T-helper 1 cell treated with Interleukin-12 subunit alpha and Interleukin-12 subunit beta and Interleukin-4 antibody, amounts not matched to agents 30 μg/mL and 1 μg/mL, for 36 hours (primary cell): ENCODE results near the gene KIF1A.

ENCODE experiments used
- H3K27ac Mint-ChIP-seq: one replicate; pipeline ENCODE4 v1.8.0; 2021; ENCODE audit warnings: mild to moderate bottlenecking, mixed read lengths
- H3K27me3 Mint-ChIP-seq: one replicate; pipeline ENCODE4 v1.8.0; 2021; ENCODE audit warnings: low read depth, mixed read lengths
- H3K36me3 Mint-ChIP-seq: one replicate; pipeline ENCODE4 v1.8.0; 2021; ENCODE audit warnings: low read depth, mixed read lengths
- H3K4me1 Mint-ChIP-seq: one replicate; pipeline ENCODE4 v1.8.0; 2021; ENCODE audit warnings: low read depth, mixed read lengths
- H3K4me3 Mint-ChIP-seq: one replicate; pipeline ENCODE4 v1.8.0; 2021; ENCODE audit warnings: mild to moderate bottlenecking, moderate library complexity, mixed read lengths
- H3K9me3 Mint-ChIP-seq: one replicate; pipeline ENCODE4 v1.8.0; 2021; ENCODE audit warnings: mixed read lengths

Gene KIF1A

DNA sequence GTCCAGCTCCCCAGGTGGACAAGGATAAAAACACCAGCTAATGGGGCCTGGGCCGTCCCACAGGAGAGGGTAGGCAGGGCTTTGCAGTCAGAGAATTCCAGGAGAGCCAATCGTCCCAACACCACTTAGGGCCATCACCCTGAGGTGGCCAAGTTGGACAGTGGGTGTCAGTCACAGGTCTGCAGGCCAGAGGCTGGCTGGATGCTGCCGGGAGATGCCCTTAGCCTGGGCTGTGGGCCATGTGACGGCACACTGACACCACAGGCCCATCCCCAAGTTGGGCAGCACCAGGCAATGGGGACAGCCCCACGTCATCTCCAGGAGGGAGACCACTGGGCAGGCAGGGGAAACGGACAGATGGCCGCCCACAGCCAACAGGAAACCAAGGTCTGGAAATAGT lies 53.9 kb downstream of the KIF1A start:
- H3K9me3 Mint-ChIP-seq = no peaks in the 10 kb centered on the region
- no peak overlapping the region for H3K27ac Mint-ChIP-seq
- no peaks in the 10 kb centered on the region for H3K4me1 Mint-ChIP-seq
- no peaks in the 10 kb centered on the region for H3K36me3 Mint-ChIP-seq
- H3K27me3 Mint-ChIP-seq = no peaks in the 10 kb centered on the region
- H3K4me3 Mint-ChIP-seq = no peak overlapping the region

DNA sequence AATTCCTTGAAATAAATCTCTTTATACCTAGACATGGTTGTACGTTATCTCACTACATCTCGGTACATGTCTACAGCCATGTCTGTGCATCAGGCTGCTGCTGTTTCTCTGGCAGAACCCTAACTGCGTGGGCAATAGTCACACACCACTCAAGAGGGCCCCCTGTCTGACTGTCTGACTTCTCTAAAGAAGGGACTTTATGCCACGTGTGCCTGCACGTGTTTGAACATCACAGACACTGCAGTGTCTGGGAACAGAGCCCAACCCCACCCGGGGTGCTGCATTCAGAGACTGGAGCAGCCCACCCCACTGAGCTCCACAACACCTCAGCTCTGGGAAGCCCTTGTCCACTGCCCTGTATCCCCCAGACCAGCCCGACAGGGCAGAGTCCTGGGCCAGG lies 55.0 kb downstream of the KIF1A start:
- Mint-ChIP-seq H3K27me3 (no peaks in the 10 kb centered on the region), H3K9me3 (no peaks in the 10 kb centered on the region), H3K27ac (no peak overlapping the region), H3K4me1 (no peaks in the 10 kb centered on the region), H3K4me3 (no peak overlapping the region), H3K36me3 (no peaks in the 10 kb centered on the region)

DNA sequence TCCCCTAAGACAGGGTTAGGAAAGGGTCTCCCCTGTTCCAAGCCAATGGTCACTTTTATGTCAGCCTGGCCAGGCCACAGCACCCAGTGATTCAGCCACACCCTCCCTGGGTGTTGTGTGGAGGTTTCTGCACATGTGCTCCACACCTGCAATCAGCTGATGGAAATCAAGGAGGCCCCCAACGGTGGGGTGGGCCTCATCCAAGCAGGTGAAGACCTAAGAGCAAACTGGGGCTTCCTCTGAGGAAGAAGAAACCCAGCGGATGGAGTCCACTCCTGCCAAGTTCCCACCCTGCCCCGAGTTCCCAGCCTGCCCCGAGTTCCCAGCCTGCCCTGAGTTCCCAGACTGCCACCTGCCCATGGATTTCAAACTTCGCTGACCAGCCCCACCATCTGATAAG lies 55.4 kb downstream of the KIF1A start:
- no peak overlapping the region for H3K4me3 Mint-ChIP-seq
- H3K4me1 Mint-ChIP-seq = no peaks in the 10 kb centered on the region
- no peak overlapping the region for H3K27ac Mint-ChIP-seq
- H3K9me3 Mint-ChIP-seq = no peaks in the 10 kb centered on the region
- H3K27me3 Mint-ChIP-seq = no peaks in the 10 kb centered on the region
- no peaks in the 10 kb centered on the region for H3K36me3 Mint-ChIP-seq

DNA sequence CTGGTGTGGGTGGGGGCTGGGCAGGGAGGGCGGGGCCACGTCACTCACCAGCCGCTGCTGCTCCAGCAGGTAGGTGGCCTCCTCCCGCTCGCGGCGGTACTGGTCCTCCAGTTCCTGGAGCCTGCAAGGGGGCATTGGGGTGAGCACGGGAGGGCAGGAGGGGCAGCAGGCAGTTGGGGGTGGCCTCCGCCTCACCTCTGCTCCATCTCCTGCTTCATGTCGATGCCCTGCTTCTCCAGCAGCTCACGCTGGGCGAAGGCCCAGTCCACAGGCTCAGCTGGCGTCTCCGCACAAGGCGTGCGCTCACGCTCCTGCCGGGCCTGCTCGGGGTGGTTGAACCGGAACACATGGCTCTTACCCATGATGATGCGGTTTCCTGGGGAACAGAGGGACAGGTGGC lies 57.0 kb downstream of the KIF1A start:
- Mint-ChIP-seq H3K4me1 (no peaks in the 10 kb centered on the region), H3K27ac (no peak overlapping the region), H3K9me3 (no peaks in the 10 kb centered on the region), H3K36me3 (no peaks in the 10 kb centered on the region), H3K27me3 (no peaks in the 10 kb centered on the region), H3K4me3 (no peak overlapping the region)

DNA sequence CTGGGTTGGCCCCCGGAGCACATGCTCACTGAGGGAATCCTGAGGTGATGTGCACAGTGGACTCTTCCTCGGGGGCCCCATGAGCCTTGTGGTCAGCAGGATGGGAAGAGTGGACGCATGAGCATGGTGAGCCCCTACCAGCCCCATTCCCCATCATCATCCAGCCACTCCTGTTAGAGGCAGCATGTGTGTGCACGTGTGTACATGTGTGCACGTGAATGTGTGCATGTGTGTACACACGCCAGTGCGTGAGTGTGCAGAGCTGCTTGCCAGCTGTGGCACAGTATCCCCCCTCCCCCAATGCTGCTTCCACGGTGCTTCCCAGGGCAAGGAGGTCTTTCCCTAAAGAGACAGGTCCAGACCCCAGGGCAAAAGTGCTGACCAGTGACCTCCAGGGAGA lies 57.8 kb downstream of the KIF1A start:
- Mint-ChIP-seq H3K4me1 (no peaks in the 10 kb centered on the region), H3K27me3 (no peaks in the 10 kb centered on the region), H3K9me3 (no peaks in the 10 kb centered on the region), H3K36me3 (no peaks in the 10 kb centered on the region), H3K27ac (no peak overlapping the region), H3K4me3 (no peak overlapping the region)

DNA sequence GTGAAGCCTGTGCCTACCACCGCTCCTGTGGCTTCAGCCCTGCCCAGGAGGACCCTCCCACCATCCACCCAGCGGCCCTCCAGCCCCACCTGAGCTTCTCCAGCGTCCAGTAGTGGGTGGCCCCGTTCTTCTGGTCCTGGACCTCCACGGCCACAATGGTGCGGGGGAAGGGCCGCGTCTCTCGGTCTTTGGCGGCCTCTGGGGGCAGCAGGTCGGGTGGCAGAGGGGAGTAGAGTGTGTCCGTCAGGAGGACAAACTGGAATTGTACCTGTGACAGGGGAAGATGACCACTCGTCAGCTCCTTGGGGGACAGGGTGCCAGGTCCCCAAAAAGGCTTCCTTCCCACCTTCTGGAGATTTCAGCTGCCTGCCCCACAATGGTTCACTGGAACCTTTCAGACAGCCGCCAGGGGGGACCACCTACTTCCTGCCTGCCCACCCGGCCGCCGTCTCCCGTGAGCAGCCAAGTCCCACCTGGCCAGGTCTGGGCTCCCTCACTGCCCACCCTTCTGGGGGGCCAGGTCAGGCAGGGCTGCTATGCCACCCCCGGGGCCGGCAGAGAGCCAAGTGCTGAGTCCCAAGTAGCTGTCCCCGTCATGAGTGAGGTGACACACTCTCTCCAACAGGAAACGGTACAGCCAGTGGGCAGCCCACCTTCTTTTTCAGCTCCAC lies 59.3 kb downstream of the KIF1A start:
- no peaks in the 10 kb centered on the region for H3K36me3 Mint-ChIP-seq
- H3K9me3 Mint-ChIP-seq = no peaks in the 10 kb centered on the region
- no peaks in the 10 kb centered on the region for H3K4me1 Mint-ChIP-seq
- no peak overlapping the region for H3K4me3 Mint-ChIP-seq
- no peak overlapping the region for H3K27ac Mint-ChIP-seq
- H3K27me3 Mint-ChIP-seq = no peaks in the 10 kb centered on the region

DNA sequence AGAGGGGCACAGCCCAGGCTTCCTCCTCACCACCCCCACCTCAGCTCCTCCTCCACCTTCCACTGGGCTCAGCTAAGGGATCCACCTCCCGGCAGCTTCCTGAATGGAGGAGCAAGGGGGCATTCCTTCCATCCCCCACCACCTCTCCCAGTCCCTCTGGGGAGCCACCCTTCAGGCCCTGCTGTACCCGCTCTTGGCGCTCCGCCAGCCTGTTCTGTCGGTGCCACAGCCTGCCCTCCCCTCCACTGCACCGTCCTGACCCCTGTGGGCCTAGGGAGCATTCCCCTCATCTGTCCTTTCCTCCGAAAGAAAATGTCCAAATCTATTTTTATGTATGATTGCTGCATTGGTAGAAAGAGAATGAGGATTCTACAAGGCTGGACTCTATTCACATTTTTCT lies 59.9 kb downstream of the KIF1A start:
- H3K36me3 Mint-ChIP-seq = no peaks in the 10 kb centered on the region
- H3K4me3 Mint-ChIP-seq = no peak overlapping the region
- no peaks in the 10 kb centered on the region for H3K4me1 Mint-ChIP-seq
- no peak overlapping the region for H3K27ac Mint-ChIP-seq
- no peaks in the 10 kb centered on the region for H3K9me3 Mint-ChIP-seq
- no peaks in the 10 kb centered on the region for H3K27me3 Mint-ChIP-seq

DNA sequence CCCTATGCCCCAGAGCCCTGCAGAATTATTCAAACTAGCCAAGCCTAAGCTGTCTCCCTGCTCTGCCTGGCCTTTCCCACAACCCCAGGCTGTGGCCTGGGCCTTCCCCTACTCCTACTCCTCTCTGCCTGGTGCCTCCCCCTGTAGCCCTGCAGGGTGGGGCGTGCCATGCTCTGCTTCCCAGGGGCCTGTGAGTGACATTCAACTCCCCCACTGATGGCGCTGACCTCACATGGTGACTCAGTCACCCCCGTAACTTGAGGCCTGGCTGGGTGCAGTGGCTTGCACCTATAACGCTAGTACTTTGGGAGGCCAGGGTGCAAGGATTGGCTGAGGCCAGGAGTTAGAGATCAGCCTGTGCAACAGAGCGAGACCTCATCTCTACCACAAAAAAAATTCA lies 60.6 kb downstream of the KIF1A start:
- Mint-ChIP-seq H3K9me3 (no peaks in the 10 kb centered on the region), H3K27ac (no peak overlapping the region), H3K36me3 (no peaks in the 10 kb centered on the region), H3K4me1 (no peaks in the 10 kb centered on the region), H3K27me3 (no peaks in the 10 kb centered on the region), H3K4me3 (no peak overlapping the region)

DNA sequence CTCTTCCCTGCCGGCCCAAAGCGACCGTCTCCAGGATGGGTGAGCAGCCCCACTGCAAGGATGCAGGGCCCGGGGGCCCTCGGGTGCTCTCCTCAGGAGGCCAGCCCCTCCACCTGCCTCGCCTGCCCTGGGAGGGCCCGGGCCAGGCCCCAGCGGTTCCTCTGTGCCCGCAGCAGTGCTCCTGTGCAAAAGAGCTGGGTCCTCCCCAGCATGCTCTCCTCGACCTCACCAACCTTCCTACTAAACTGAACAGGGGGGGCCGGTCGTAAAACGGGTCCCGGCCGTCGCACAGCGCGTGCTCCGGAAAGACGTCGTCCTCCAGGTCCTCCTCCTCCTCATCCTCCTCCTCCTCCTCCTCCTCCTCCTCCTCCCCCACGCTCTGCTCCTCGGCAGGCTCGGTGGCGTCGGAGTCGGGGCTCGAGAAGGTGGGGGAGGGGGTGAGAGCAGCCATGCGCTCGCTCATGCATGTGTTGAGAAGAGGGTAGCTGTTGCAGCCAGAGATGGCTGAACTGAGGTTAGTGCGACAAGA lies 62.9 kb downstream of the KIF1A start:
- Mint-ChIP-seq H3K4me1 (no peaks in the 10 kb centered on the region), H3K36me3 (no peaks in the 10 kb centered on the region), H3K9me3 (no peaks in the 10 kb centered on the region), H3K27me3 (no peaks in the 10 kb centered on the region), H3K27ac (no peak overlapping the region), H3K4me3 (no peak overlapping the region)

DNA sequence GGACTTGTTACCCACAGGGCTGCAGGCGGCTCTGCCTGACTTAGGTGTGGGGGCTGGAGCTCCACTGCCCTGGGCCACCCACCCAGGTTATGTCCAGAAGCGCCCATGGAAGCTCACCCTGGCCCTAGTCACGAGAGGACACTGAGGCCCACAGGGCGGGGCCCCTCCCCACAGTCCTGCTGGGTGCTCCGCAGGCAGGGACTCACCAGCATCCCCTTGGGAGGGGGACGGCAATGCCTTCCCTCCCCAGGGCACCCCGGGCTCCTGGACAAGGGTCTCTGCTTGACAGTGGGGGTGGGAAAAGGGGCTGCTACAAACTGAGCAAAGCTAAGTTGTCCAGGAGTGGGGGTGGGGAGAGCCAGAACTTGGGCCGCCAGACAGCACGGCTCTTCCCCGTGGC lies 67.8 kb downstream of the KIF1A start:
- H3K36me3 Mint-ChIP-seq = no peaks in the 10 kb centered on the region
- H3K4me1 Mint-ChIP-seq = no peaks in the 10 kb centered on the region
- no peaks in the 10 kb centered on the region for H3K9me3 Mint-ChIP-seq
- no peak overlapping the region for H3K4me3 Mint-ChIP-seq
- H3K27ac Mint-ChIP-seq = no peak overlapping the region
- H3K27me3 Mint-ChIP-seq = no peaks in the 10 kb centered on the region

DNA sequence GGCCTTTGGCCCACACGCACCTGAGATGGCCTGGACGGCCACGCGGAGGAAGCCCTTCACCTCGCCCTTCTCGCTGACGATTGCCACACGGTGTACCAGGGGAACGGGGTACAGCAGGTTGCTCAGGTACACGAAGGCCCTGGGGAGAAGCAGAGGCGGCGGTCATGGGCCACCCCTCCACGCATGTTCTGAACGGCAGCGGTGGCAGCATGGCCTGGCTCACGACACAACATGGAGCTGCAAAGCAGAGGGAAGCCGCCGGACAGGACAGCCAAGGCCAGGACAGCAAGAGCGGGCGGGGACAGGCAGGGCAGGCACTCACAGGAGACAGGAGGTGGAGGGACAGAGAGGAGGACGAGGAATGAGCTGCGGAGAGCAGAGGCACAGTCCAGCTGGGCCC lies 69.6 kb downstream of the KIF1A start:
- no peak overlapping the region for H3K4me3 Mint-ChIP-seq
- no peaks in the 10 kb centered on the region for H3K4me1 Mint-ChIP-seq
- H3K36me3 Mint-ChIP-seq = no peaks in the 10 kb centered on the region
- H3K9me3 Mint-ChIP-seq = no peaks in the 10 kb centered on the region
- no peaks in the 10 kb centered on the region for H3K27me3 Mint-ChIP-seq
- no peak overlapping the region for H3K27ac Mint-ChIP-seq

DNA sequence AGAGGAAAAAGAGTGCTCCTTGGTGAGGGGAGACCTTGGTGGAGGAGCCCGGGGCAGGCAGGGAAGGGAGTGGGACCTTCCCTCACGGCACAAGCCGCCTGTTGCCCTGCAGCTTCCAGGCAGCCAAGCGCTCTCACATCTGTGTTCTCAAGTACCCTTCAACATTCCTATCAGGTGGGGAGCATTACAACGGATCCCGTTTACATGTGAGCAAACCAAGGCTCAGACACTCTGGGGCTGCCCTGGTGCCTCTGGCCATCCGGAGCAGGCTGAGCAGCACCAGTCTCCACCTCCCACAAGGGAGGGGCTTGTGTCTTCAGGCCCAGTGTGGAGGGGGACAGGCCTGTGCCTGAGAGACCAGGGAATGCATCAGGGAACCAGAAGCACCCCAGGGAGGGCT lies 70.5 kb downstream of the KIF1A start:
- Mint-ChIP-seq H3K9me3 (no peaks in the 10 kb centered on the region), H3K27ac (no peak overlapping the region), H3K36me3 (no peaks in the 10 kb centered on the region), H3K27me3 (no peaks in the 10 kb centered on the region), H3K4me1 (no peaks in the 10 kb centered on the region), H3K4me3 (no peak overlapping the region)

DNA sequence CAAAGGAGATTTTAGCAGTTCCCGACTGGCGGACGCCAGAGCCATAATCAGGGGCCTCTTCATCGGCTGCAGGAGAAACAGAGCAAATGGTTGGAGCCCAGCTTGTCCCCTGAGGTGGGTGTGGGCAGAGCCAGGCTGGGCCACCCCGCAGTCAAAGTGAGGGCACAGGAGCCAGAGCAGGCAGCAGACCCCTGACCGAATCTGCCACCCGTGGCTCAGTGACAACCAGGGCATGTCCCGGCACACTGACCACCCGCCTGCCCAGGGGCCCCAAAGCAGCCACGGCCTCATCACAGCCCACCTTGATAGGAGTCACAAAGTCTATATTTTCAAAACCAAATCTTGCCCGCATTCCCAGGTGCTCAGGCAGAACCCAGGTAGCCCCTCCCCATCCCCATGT lies 72.8 kb downstream of the KIF1A start:
- Mint-ChIP-seq H3K4me1 (no peaks in the 10 kb centered on the region), H3K9me3 (no peaks in the 10 kb centered on the region), H3K36me3 (no peaks in the 10 kb centered on the region), H3K4me3 (no peak overlapping the region), H3K27ac (no peak overlapping the region), H3K27me3 (no peaks in the 10 kb centered on the region)

DNA sequence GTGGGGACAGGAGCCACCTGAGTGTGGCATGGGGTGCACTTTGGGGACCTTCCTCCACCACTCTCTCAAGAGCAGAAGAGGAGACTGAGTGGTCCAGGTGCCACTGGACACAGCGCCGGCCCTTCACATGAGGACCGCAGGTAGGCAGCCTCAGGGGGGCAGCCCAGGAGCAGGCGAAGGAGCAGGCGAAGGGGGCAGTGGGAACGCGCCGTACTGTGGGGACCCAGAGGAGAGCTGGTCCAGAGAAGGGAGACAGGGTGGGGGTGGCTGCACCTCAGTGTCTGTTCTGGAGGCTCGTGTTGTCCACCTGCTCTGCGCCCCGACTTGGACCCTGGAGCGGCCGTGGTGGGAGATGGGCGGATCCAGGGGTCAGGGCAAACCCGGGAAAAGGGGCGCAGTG lies 73.3 kb downstream of the KIF1A start:
- Mint-ChIP-seq H3K36me3 (no peaks in the 10 kb centered on the region), H3K27me3 (no peaks in the 10 kb centered on the region), H3K4me1 (no peaks in the 10 kb centered on the region), H3K9me3 (no peaks in the 10 kb centered on the region), H3K4me3 (no peak overlapping the region), H3K27ac (no peak overlapping the region)

DNA sequence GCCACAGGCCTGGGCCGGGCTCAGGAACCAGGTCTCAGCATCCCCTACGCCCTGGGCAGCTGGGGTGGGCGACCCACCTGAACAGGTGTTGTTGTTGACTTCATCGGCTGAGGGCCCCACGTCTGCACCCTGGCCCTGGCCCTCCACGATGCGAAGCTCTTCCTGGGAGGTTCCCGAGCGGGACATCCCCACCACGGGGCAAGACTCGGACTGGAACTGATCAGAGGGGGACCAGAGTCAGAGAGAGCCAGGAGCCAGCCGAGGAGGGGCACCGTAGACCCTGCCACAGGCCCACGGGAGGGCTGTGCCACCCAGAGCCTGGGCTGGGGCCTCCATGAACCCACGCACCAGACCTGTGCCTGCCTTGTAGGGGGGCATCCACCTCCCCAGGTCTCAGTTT lies 74.1 kb downstream of the KIF1A start:
- Mint-ChIP-seq H3K36me3 (no peaks in the 10 kb centered on the region), H3K4me3 (no peak overlapping the region), H3K9me3 (no peaks in the 10 kb centered on the region), H3K27me3 (no peaks in the 10 kb centered on the region), H3K4me1 (no peaks in the 10 kb centered on the region), H3K27ac (no peak overlapping the region)

DNA sequence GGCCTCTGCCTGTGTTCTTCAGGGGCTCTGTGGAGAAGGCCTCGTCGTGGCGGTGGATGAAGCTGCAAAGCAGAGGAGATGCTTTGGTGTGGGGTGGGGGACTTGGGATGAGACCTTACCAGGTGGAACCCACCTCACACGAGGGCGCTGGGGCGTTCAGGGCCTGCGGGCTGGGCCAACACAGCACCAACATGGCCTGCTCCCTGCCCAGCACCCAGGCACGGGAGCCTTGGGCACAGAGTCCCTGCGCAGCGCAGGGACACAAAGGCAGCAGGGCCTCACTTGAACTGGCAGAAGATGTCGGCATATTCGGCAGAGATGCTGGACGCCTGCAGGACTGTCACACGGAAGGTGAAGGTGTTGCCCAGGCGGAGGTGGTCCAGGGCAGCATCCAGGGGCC lies 74.6 kb downstream of the KIF1A start:
- H3K27me3 Mint-ChIP-seq = no peaks in the 10 kb centered on the region
- no peaks in the 10 kb centered on the region for H3K4me1 Mint-ChIP-seq
- H3K9me3 Mint-ChIP-seq = no peaks in the 10 kb centered on the region
- no peak overlapping the region for H3K4me3 Mint-ChIP-seq
- H3K27ac Mint-ChIP-seq = no peak overlapping the region
- no peaks in the 10 kb centered on the region for H3K36me3 Mint-ChIP-seq
